Esophagus muscularis mucosa (tissue), 3 donors: ENCODE results near the gene PRKCH.

Experiments used
- CTCF ChIP-seq, 3 experiments: fragments of 200-600 bp in 2 of 3; fragments of 450-650 bp in 1 of 3; sonication (generic) in 2 of 3; IDR thresholded peaks; one replicate each; pipeline ENCODE4 v1.5.1; 2017 to 2019; ENCODE audit warnings: antibody characterized with exemption in 3 of 3, mild to moderate bottlenecking in 2 of 3, moderate library complexity in 1 of 3
- EP300 ChIP-seq: sonication (generic); formaldehyde crosslinking; IDR thresholded peaks from one replicate; pipeline ENCODE4 v1.6.1; 2017; ENCODE audit warnings: antibody characterized with exemption

- TF ChIP-seq CTCF (IDR thresholded peaks at IDR 0.05) = no peak
- no peak for TF ChIP-seq EP300
Measured at GRCh38 chr14:61459229-61459628, 137.8 kb downstream of the PRKCH start.
